Neural progenitor cell (in vitro differentiated cells): ENCODE measurements around the gene KRT77. TPM values are rescaled to one million over a fixed set of nuclear protein-coding genes. Genes with fewer than 3 reads are reported as not detected.

Experiments
- DNase-seq: peaks from one replicate; pipeline ENCODE4 v3.0.0-alpha.2; 2016; ENCODE audit warnings: low spot score
- H2AFZ ChIP-seq: fragments of 200-600 bp; sonication (generic); replicated peaks from 2 replicates; pipeline ENCODE4 v1.6.1; 2016; ENCODE audit warnings: antibody characterized with exemption
- H3F3A ChIP-seq: fragments of 200-600 bp; sonication (generic); 2 replicates; pipeline ENCODE4 v1.6.1; 2016; ENCODE audit warnings: antibody characterized with exemption, low read depth
- H3K27ac ChIP-seq: fragments of 200-600 bp; sonication (generic); 2 replicates; pipeline ENCODE4 v1.5.1; 2016; ENCODE audit warnings: mild to moderate bottlenecking
- H3K27me3 ChIP-seq: fragments of 200-600 bp; sonication (generic); 2 replicates; pipeline ENCODE4 v1.6.1; 2016; ENCODE audit warnings: mild to moderate bottlenecking, moderate library complexity
- H3K36me3 ChIP-seq: fragments of 200-600 bp; sonication (generic); 2 replicates; pipeline ENCODE4 v1.5.1; 2016
- H3K4me1 ChIP-seq: fragments of 200-600 bp; sonication (generic); 2 replicates; pipeline ENCODE4 v1.6.1; 2016; ENCODE audit warnings: mixed run types
- H3K4me2 ChIP-seq: fragments of 200-600 bp; sonication (generic); 2 replicates; pipeline ENCODE4 v1.6.1; 2016
- H3K4me3 ChIP-seq: fragments of 200-600 bp; sonication (generic); 2 replicates; pipeline ENCODE4 v1.5.1; 2016
- H3K79me2 ChIP-seq: fragments of 200-600 bp; sonication (generic); 2 replicates; pipeline ENCODE4 v1.6.1; 2016; ENCODE audit warnings: low read depth
- H3K9ac ChIP-seq: fragments of 200-600 bp; sonication (generic); 2 replicates; pipeline ENCODE4 v1.6.1; 2016
- H3K9me3 ChIP-seq: fragments of 200-600 bp; sonication (generic); 2 replicates; pipeline ENCODE4 v1.5.1; 2016; ENCODE audit warnings: low read depth
- H4K20me1 ChIP-seq: fragments of 200-600 bp; sonication (generic); 2 replicates; pipeline ENCODE4 v1.6.1; 2016; ENCODE audit warnings: low read depth
- H3K27ac Mint-ChIP-seq: 3 replicates; pipeline ENCODE4 v1.8.0; 2021; ENCODE audit warnings: mixed read lengths
- H3K27me3 Mint-ChIP-seq: 2 replicates; pipeline ENCODE4 v1.8.0; 2022; ENCODE audit warnings: low read depth, mild to moderate bottlenecking, inconsistent platforms, moderate library complexity, mixed read lengths; ENCODE audit not compliant: insufficient read depth
- H3K36me3 Mint-ChIP-seq: 3 replicates; pipeline ENCODE4 v1.8.0; 2021; ENCODE audit warnings: mixed read lengths
- H3K4me1 Mint-ChIP-seq: 3 replicates; pipeline ENCODE4 v1.8.0; 2021; ENCODE audit warnings: mixed read lengths
- H3K4me3 Mint-ChIP-seq: 3 replicates; pipeline ENCODE4 v1.8.0; 2021; ENCODE audit warnings: mild to moderate bottlenecking, moderate library complexity, mixed read lengths
- H3K9me3 Mint-ChIP-seq: 3 replicates; pipeline ENCODE4 v1.8.0; 2020; ENCODE audit warnings: mixed read lengths
- EZH2 ChIP-seq: fragments of 200-600 bp; sonication (generic); IDR thresholded peaks from 2 replicates; pipeline ENCODE4 v1.6.1; 2017; ENCODE audit warnings: antibody characterized with exemption, mild to moderate bottlenecking, moderate library complexity
- EZH2phosphoT487 ChIP-seq: fragments of 200-600 bp; sonication (generic); IDR thresholded peaks from 2 replicates; pipeline ENCODE4 v1.6.1; 2017; ENCODE audit warnings: antibody characterized with exemption
- total RNA-seq: library from RNA; depleted of rRNA; stranded (reverse); fragments of >200 nt; gene quantifications from 2 replicates; pipeline ENCODE4 v1.2.3, GENCODE V29; 2015; ENCODE audit warnings: low replicate concordance
- TF ChIP-seq, protein P1 (sequence below): fragments of 200-600 bp; sonication (generic); IDR thresholded peaks from 2 replicates; pipeline ENCODE4 v1.5.1; 2017; ENCODE audit warnings: antibody characterized with exemption, mild to moderate bottlenecking

KRT77 gene
- total RNA-seq, 1 donor from 2014 or later = 0.47 TPM

DNA sequence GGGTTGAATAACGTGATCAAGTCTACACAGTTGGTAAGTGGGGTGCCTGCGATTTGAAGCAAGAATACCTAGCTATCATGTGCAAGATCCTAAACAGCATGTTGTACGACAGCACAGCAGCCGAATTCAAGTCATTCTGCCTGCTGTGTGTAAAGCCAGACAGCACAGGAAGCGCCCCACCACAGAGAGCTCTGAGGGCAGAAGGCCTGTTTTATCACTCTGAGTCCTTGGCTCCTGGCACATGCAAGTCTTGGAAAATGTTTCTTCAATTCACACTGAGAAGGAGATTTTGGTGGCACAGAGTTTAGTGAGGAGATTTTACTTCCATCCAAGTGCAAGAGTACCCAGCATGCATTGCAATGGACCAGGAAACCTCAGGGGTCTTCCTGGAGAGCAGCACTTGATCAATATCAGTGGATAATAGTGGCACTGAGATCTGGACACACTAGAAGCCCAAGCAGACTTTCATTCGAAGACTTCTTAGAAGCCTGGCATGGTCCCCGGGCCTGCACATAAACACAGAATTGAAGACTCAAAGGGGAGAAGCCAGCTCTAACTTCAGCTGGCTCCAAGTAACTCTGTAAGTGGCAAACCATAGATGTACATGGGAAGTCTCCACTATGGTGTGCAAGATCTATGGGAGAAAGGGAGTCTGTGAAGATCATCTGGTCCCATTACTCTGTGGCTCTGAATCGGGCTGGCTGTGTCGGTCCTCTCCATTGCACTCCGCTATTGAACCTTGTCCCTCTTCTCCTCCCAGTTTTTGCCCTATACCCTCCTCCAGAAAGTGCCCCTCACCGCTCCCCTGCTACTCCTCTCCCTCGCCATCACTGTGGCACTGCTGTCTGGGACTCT is 21.6 kb downstream of the KRT77 start:
- H3K27ac Mint-ChIP-seq = no peak overlapping the region
- no peak overlapping the region for H2AFZ ChIP-seq
- H4K20me1 ChIP-seq = no peaks in the 10 kb centered on the region
- no peak overlapping the region for H3K4me3 Mint-ChIP-seq
- no peak overlapping the region for H3K4me2 ChIP-seq
- no peaks in the 10 kb centered on the region for H3K4me1 ChIP-seq
- no peaks in the 10 kb centered on the region for H3K9me3 Mint-ChIP-seq
- H3K79me2 ChIP-seq = no peaks in the 10 kb centered on the region
- TF ChIP-seq EZH2phosphoT487 (no peak), EZH2 (no peak)
- TF ChIP-seq, protein P1, sequence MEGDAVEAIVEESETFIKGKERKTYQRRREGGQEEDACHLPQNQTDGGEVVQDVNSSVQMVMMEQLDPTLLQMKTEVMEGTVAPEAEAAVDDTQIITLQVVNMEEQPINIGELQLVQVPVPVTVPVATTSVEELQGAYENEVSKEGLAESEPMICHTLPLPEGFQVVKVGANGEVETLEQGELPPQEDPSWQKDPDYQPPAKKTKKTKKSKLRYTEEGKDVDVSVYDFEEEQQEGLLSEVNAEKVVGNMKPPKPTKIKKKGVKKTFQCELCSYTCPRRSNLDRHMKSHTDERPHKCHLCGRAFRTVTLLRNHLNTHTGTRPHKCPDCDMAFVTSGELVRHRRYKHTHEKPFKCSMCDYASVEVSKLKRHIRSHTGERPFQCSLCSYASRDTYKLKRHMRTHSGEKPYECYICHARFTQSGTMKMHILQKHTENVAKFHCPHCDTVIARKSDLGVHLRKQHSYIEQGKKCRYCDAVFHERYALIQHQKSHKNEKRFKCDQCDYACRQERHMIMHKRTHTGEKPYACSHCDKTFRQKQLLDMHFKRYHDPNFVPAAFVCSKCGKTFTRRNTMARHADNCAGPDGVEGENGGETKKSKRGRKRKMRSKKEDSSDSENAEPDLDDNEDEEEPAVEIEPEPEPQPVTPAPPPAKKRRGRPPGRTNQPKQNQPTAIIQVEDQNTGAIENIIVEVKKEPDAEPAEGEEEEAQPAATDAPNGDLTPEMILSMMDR = no peak
- H3K4me1 Mint-ChIP-seq = no peaks in the 10 kb centered on the region
- H3K9me3 ChIP-seq = no peaks in the 10 kb centered on the region
- H3K9ac ChIP-seq = no peak overlapping the region
- no peaks in the 10 kb centered on the region for H3K36me3 ChIP-seq
- no peak overlapping the region for H3K27ac ChIP-seq
- H3F3A ChIP-seq = no peaks in the 10 kb centered on the region
- DNase-seq = no peak
- H3K4me3 ChIP-seq = no peak overlapping the region
- no peaks in the 10 kb centered on the region for H3K36me3 Mint-ChIP-seq
- peaks cover 45% of the 10 kb centered on the region for H3K27me3 ChIP-seq
- peaks cover 13% of the 10 kb centered on the region for H3K27me3 Mint-ChIP-seq

- Histone ChIP-seq H3K9ac (no peak within 1 kb of the TSS), H3K4me1 (no peaks in the 10 kb centered on the region), H3K4me3 (no peak within 1 kb of the TSS), H3K27me3 (peaks cover 37% of the 10 kb centered on the region), H3K4me2 (no peak within 1 kb of the TSS), H3F3A (no peaks in the 10 kb centered on the region), H3K27ac (no peak within 1 kb of the TSS), H4K20me1 (no peaks in the 10 kb centered on the region), H2AFZ (no peak within 1 kb of the TSS), H3K9me3 (no peaks in the 10 kb centered on the region), H3K36me3 (no peaks in the 10 kb centered on the region), H3K79me2 (no peaks in the 10 kb centered on the region)
- Mint-ChIP-seq H3K9me3 (no peaks in the 10 kb centered on the region), H3K27ac (no peak within 1 kb of the TSS), H3K36me3 (no peaks in the 10 kb centered on the region), H3K27me3 (peaks cover 16% of the 10 kb centered on the region), H3K4me1 (no peaks in the 10 kb centered on the region), H3K4me3 (no peak within 1 kb of the TSS)
- TF ChIP-seq, protein P1 = no peak
- TF ChIP-seq EZH2phosphoT487 (no peak), EZH2 (no peak)
- no peak for DNase-seq
These were observed 23.0 kb downstream of the KRT77 start, which contains the start of gene KRT1 for GRCh38 chr12:52680363-52680762. Gene KRT1 (minus strand): TSS chr12:52680407. CDS start chr12:52680348, 59 bp downstream.

DNA sequence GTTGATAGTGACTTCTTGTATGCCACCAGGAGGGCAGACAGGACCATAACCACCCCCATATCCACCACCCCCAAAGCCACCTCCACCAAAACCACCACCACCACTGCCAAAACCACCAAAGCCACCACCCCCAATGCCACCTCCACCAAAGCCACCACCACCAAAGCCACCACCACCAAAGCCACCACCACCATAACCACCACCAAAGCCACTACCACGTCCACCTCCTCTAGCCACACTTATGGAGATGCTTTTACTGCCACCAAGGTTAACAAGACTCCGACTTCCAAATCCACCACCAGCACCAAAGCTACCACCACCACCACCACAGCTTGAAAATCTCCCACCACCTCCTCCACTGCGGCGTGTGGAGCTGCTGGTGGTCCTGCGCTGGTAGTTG is 23.4 kb downstream of the KRT77 start:
- Histone ChIP-seq H2AFZ (no peak overlapping the region), H4K20me1 (no peaks in the 10 kb centered on the region), H3K27ac (no peak overlapping the region), H3F3A (no peaks in the 10 kb centered on the region), H3K4me1 (no peaks in the 10 kb centered on the region), H3K9me3 (no peaks in the 10 kb centered on the region), H3K79me2 (no peaks in the 10 kb centered on the region), H3K27me3 (peaks cover 37% of the 10 kb centered on the region), H3K4me2 (no peak overlapping the region), H3K9ac (no peak overlapping the region), H3K4me3 (no peak overlapping the region), H3K36me3 (no peaks in the 10 kb centered on the region)
- Mint-ChIP-seq H3K4me1 (no peaks in the 10 kb centered on the region), H3K9me3 (no peaks in the 10 kb centered on the region), H3K36me3 (no peaks in the 10 kb centered on the region), H3K27ac (no peak overlapping the region), H3K4me3 (no peak overlapping the region), H3K27me3 (peaks cover 16% of the 10 kb centered on the region)
- DNase-seq = no peak
- no peak for TF ChIP-seq EZH2
- TF ChIP-seq EZH2phosphoT487 = no peak
- TF ChIP-seq, protein P1 = no peak
